ENCODE results near the gene DSN1. TPM values are rescaled to one million over a fixed set of nuclear protein-coding genes. Genes with fewer than 3 reads are reported as not detected.

The DSN1 gene
- total RNA-seq, 2 donors from 2014 or later, result 1.8 to 5.6 TPM

GRCh38 chr20:36796875-36797274 lies 23.3 kb upstream of the DSN1 start:
- no peak for ATAC-seq
- peaks cover 0 to 19% of the 10 kb centered on the region in 2 donors for H3K36me3 ChIP-seq (replicated peaks in 1 of 2; ENCODE audit: insufficient read depth in 1 of 2, low read depth in 2 of 2)
- TF ChIP-seq POLR2A (IDR thresholded peaks at IDR 0.05), result no peak
- TF ChIP-seq CTCF (IDR thresholded peaks at IDR 0.05), result no peak
- intact Hi-C loops (cut with DNase I), result no loop called here
- 83 to 86% methylated on average over 5 of the region's 5 CpGs for WGBS, 2 donors
- H3K4me1 ChIP-seq, result no peaks in the 10 kb centered on the region
- H3K9me3 ChIP-seq, result no peaks in the 10 kb centered on the region
- H3K27ac ChIP-seq, result no peak overlapping the region
- no peak overlapping the region for H3K4me3 ChIP-seq
- DNase-seq, result no peak
- no peaks in the 10 kb centered on the region for H3K27me3 ChIP-seq

GRCh38 chr20:36796117-36796516 lies 22.6 kb upstream of the DSN1 start:
- Histone ChIP-seq H3K9me3 (no peaks in the 10 kb centered on the region), H3K4me1 (no peaks in the 10 kb centered on the region), H3K4me3 (no peak overlapping the region), H3K27me3 (no peaks in the 10 kb centered on the region), H3K36me3 (replicated peaks in 1 of 2; ENCODE audit: insufficient read depth in 1 of 2, low read depth in 2 of 2) (peaks cover 0 to 19% of the 10 kb centered on the region in 2 donors), H3K27ac (no peak overlapping the region)
- intact Hi-C loops (cut with DNase I), result no loop called here
- WGBS, 2 donors, result 94 to 100% methylated on average over 3 to 5 of the region's 5 CpGs
- no peak for TF ChIP-seq CTCF (IDR thresholded peaks at IDR 0.05)
- TF ChIP-seq POLR2A (IDR thresholded peaks at IDR 0.05), result no peak
- no peak for DNase-seq
- no peak for ATAC-seq

GRCh38 chr20:36795691-36796090 lies 22.1 kb upstream of the DSN1 start:
- Histone ChIP-seq H3K9me3 (no peaks in the 10 kb centered on the region), H3K4me3 (no peak overlapping the region), H3K27ac (no peak overlapping the region), H3K36me3 (replicated peaks in 1 of 2; ENCODE audit: insufficient read depth in 1 of 2, low read depth in 2 of 2) (peaks cover 0 to 19% of the 10 kb centered on the region in 2 donors), H3K4me1 (no peaks in the 10 kb centered on the region), H3K27me3 (no peaks in the 10 kb centered on the region)
- DNase-seq (no peak), ATAC-seq (no peak)
- TF ChIP-seq POLR2A (IDR thresholded peaks at IDR 0.05), result no peak
- TF ChIP-seq CTCF (IDR thresholded peaks at IDR 0.05), result no peak
- 90% methylated on average over 5 of the region's 5 CpGs for WGBS, 2 donors
- intact Hi-C loops (cut with DNase I), result no loop called here

GRCh38 chr20:36794116-36794474 lies 20.5 kb upstream of the DSN1 start:
- Histone ChIP-seq H3K27me3 (no peaks in the 10 kb centered on the region), H3K4me3 (no peak overlapping the region), H3K27ac (no peak overlapping the region), H3K36me3 (replicated peaks in 1 of 2; ENCODE audit: insufficient read depth in 1 of 2, low read depth in 2 of 2) (peaks cover 0 to 19% of the 10 kb centered on the region in 2 donors), H3K9me3 (no peaks in the 10 kb centered on the region), H3K4me1 (no peaks in the 10 kb centered on the region)
- no peak for DNase-seq
- no peak for ATAC-seq
- 78% methylated on average over 9 of the region's 20 CpGs; no CpG with 5 or more reads in 1 of the 2 donors for WGBS, 2 donors
- TF ChIP-seq POLR2A (IDR thresholded peaks at IDR 0.05), result no peak
- TF ChIP-seq CTCF (IDR thresholded peaks at IDR 0.05), result no peak
- intact Hi-C loops (cut with DNase I), result no loop called here

GRCh38 chr20:36793294-36794115 lies 19.9 kb upstream of the DSN1 start:
- Histone ChIP-seq H3K36me3 (replicated peaks in 1 of 2; ENCODE audit: insufficient read depth in 1 of 2, low read depth in 2 of 2) (peaks cover 0 to 19% of the 10 kb centered on the region in 2 donors), H3K27ac (no peak overlapping the region)
- ATAC-seq, result no peak

More at GRCh38 chr20:36793294-36794115, 19.9 kb upstream of the DSN1 start:
- Histone ChIP-seq H3K9me3 (no peaks in the 10 kb centered on the region), H3K4me3 (no peak overlapping the region), H3K4me1 (no peaks in the 10 kb centered on the region), H3K27me3 (no peaks in the 10 kb centered on the region)
- intact Hi-C loops (cut with DNase I), result no loop called here
- 93 to 95% methylated on average over 4 to 35 of the region's 36 CpGs for WGBS, 2 donors
- no peak for TF ChIP-seq CTCF (IDR thresholded peaks at IDR 0.05)
- TF ChIP-seq POLR2A (IDR thresholded peaks at IDR 0.05), result no peak
- no peak for DNase-seq

Data from body of pancreas (tissue), 4 donors.